SK-N-SH (cell line): ENCODE results near the gene PRKAG1. TPM values are rescaled to one million over a fixed set of nuclear protein-coding genes. Genes with fewer than 3 reads are reported as not detected.

ENCODE experiments used
- CTCF ChIA-PET: fragments of 300-600, 350-600 bp; formaldehyde crosslinking; extraction: SDS; loops from one replicate; lab custom pipeline; 2021; lab: Yijun Ruan, JAX
- POLR2A ChIA-PET: fragments of 350-600 bp; sonication (Branson Sonifier 250); formaldehyde crosslinking; extraction: SDS; loops from one replicate; lab custom pipeline; 2020; ENCODE audit warnings: antibody characterized with exemption, inconsistent platforms; lab: Yijun Ruan, JAX
- DNase-seq: peaks from one replicate; pipeline ENCODE4 v3.0.0; 2012
- H2AFZ ChIP-seq: fragments of 200-600 bp; sonication (generic); 2 replicates; pipeline ENCODE4 v1.8.1; 2016; ENCODE audit warnings: antibody characterized with exemption, mild to moderate bottlenecking, low read depth
- H3F3A ChIP-seq: fragments of 200-600 bp; sonication (generic); replicated peaks from 2 replicates; pipeline ENCODE3; 2016; ENCODE audit warnings: antibody characterized with exemption, mild to moderate bottlenecking; ENCODE audit not compliant: insufficient read depth
- H3K27ac ChIP-seq, 2 experiments: fragments of 200-500 bp in 1 of 2; fragments of 200-600 bp in 1 of 2; sonication (Bioruptor generic) in 1 of 2; sonication (generic), shearing (Covaris generic) in 1 of 2; 2 replicates each; pipeline versions ENCODE4 v1.5.1 to v1.6.1; 2014 to 2016; ENCODE audit warnings: low read depth in 2 of 2, inconsistent platforms in 1 of 2, low read length in 1 of 2, mild to moderate bottlenecking in 1 of 2, mixed read lengths in 1 of 2
- H3K27me3 ChIP-seq: fragments of 200-600 bp; sonication (generic), shearing (Covaris generic); 2 replicates; pipeline ENCODE4 v1.6.1; 2016; ENCODE audit warnings: mixed run types; ENCODE audit not compliant: insufficient read depth
- H3K36me3 ChIP-seq, 2 experiments: fragments of 200-500 bp in 1 of 2; fragments of 200-600 bp in 1 of 2; sonication (Bioruptor generic) in 1 of 2; sonication (generic) in 1 of 2; replicated peaks in 1 of 2; 2 replicates each; pipeline versions ENCODE3 to v1.5.1; 2014 to 2016; ENCODE audit warnings: low read length in 1 of 2, mild to moderate bottlenecking in 1 of 2; ENCODE audit not compliant: insufficient read depth in 2 of 2, control insufficient read depth in 1 of 2
- H3K4me1 ChIP-seq, 2 experiments: fragments of 200-500 bp in 1 of 2; fragments of 200-600 bp in 1 of 2; sonication (Bioruptor generic) in 1 of 2; sonication (generic), shearing (Covaris generic) in 1 of 2; 2 replicates each; pipeline versions ENCODE4 v1.5.1 to v1.6.1; 2014 to 2016; ENCODE audit warnings: low read depth in 1 of 2, low read length in 1 of 2, mixed run types in 1 of 2; ENCODE audit not compliant: insufficient read depth in 2 of 2, control insufficient read depth in 1 of 2
- H3K4me2 ChIP-seq: fragments of 200-600 bp; sonication (generic), shearing (Covaris generic); 2 replicates; pipeline ENCODE4 v1.6.1; 2017; ENCODE audit warnings: mixed run types
- H3K4me3 ChIP-seq, 2 experiments: fragments of 200-500 bp in 1 of 2; fragments of 200-600 bp in 1 of 2; sonication (Bioruptor generic) in 1 of 2; sonication (generic), shearing (Covaris generic) in 1 of 2; 2 replicates each; pipeline versions ENCODE4 v1.5.1 to v1.8.1; 2014 to 2016; ENCODE audit warnings: low read depth in 2 of 2, inconsistent platforms in 1 of 2, low read length in 1 of 2, mild to moderate bottlenecking in 1 of 2, mixed read lengths in 1 of 2, moderate library complexity in 1 of 2
- H3K79me2 ChIP-seq: fragments of 200-600 bp; sonication (generic); 2 replicates; pipeline ENCODE4 v1.8.1; 2017; ENCODE audit warnings: mild to moderate bottlenecking; ENCODE audit not compliant: insufficient read depth
- H3K9ac ChIP-seq: fragments of 200-600 bp; sonication (generic); 2 replicates; pipeline ENCODE4 v1.6.1; 2017; ENCODE audit warnings: mixed run types
- H3K9me2 ChIP-seq: fragments of 200-600 bp; sonication (generic); 2 replicates; pipeline ENCODE4 v1.6.1; 2017; ENCODE audit warnings: mixed run types
- H3K9me3 ChIP-seq: fragments of 200-600 bp; sonication (generic); 2 replicates; pipeline ENCODE4 v1.6.1; 2017; ENCODE audit warnings: mixed run types, mild to moderate bottlenecking, moderate library complexity
- H4K20me1 ChIP-seq: fragments of 200-600 bp; sonication (generic); 2 replicates; pipeline ENCODE4 v1.6.1; 2017; ENCODE audit warnings: mild to moderate bottlenecking, mixed run types; ENCODE audit not compliant: insufficient read depth
- CHD2 ChIP-seq: fragments of 150-350 bp; IDR thresholded peaks from 2 replicates; pipeline ENCODE4 v1.6.1; 2018; ENCODE audit warnings: low read length; ENCODE audit not compliant: partially characterized antibody
- FOXJ3 ChIP-seq: sonication (generic); formaldehyde crosslinking; IDR thresholded peaks from 2 replicates; pipeline ENCODE4 v1.5.1; 2020; ENCODE audit warnings: mild to moderate bottlenecking, missing genetic modification reagents
- FOXM1 ChIP-seq: IDR thresholded peaks from 2 replicates; pipeline ENCODE4 v1.4.0; 2012; ENCODE audit warnings: low read depth, mild to moderate bottlenecking
- IRF3 ChIP-seq: fragments of 150-350 bp; IDR thresholded peaks from 2 replicates; pipeline ENCODE4 v1.6.1; 2016; ENCODE audit warnings: mild to moderate bottlenecking, low read depth, low read length
- JUND ChIP-seq: IDR thresholded peaks from 2 replicates; pipeline ENCODE4 v1.4.0; 2012
- MAX ChIP-seq: IDR thresholded peaks from 2 replicates; pipeline ENCODE4 v1.4.0; 2012; ENCODE audit warnings: low read depth
- MEF2A ChIP-seq: IDR thresholded peaks from 2 replicates; pipeline ENCODE4 v1.4.0; 2012; ENCODE audit warnings: low read depth, borderline replicate concordance
- MXI1 ChIP-seq: IDR thresholded peaks from 2 replicates; pipeline ENCODE4 v1.6.1; 2012; ENCODE audit warnings: mild to moderate bottlenecking, low read depth, low read length, improper control_type of control experiment
- NFIC ChIP-seq: IDR thresholded peaks from 2 replicates; pipeline ENCODE4 v1.4.0; 2012; ENCODE audit warnings: borderline replicate concordance
- NRF1 ChIP-seq: IDR thresholded peaks from 2 replicates; pipeline ENCODE4 v1.6.1; 2012; ENCODE audit warnings: low read depth, mild to moderate bottlenecking, low read length
- POLR2AphosphoS5 ChIP-seq: IDR thresholded peaks from 2 replicates; pipeline ENCODE4 v1.6.1; 2012; ENCODE audit warnings: low read depth, low read length
- REST ChIP-seq: IDR thresholded peaks from 2 replicates; pipeline ENCODE4 v1.6.1; 2012; ENCODE audit warnings: mild to moderate bottlenecking, low read depth, low read length, moderate library complexity
- RFX5 ChIP-seq: IDR thresholded peaks from 2 replicates; pipeline ENCODE4 v1.6.1; 2012; ENCODE audit warnings: mild to moderate bottlenecking, improper control_type of control experiment, low read length
- RXRA ChIP-seq: IDR thresholded peaks from 2 replicates; pipeline ENCODE4 v1.4.0; 2012; ENCODE audit warnings: low read depth, mild to moderate bottlenecking, borderline replicate concordance
- SMC3 ChIP-seq: IDR thresholded peaks from 2 replicates; pipeline ENCODE4 v1.6.1; 2012; ENCODE audit warnings: low read depth, low read length, improper control_type of control experiment
- TAF1 ChIP-seq: IDR thresholded peaks from 2 replicates; pipeline ENCODE4 v1.6.1; 2012; ENCODE audit warnings: low read depth, mild to moderate bottlenecking, low read length, moderate library complexity, borderline replicate concordance
- TEAD4 ChIP-seq: IDR thresholded peaks from 2 replicates; pipeline ENCODE4 v1.4.0; 2012; ENCODE audit warnings: mild to moderate bottlenecking, borderline replicate concordance; ENCODE audit not compliant: insufficient read depth
- USF1 ChIP-seq: IDR thresholded peaks from 2 replicates; pipeline ENCODE4 v1.4.0; 2012; ENCODE audit warnings: low read depth, borderline replicate concordance
- USF2 ChIP-seq: fragments of 150-350 bp; IDR thresholded peaks from 2 replicates; pipeline ENCODE4 v1.6.1; 2017; ENCODE audit warnings: antibody characterized with exemption, low read length, low read depth, borderline replicate concordance
- YY1 ChIP-seq: IDR thresholded peaks from 2 replicates; pipeline ENCODE4 v1.4.0; 2012; ENCODE audit warnings: low read depth, mild to moderate bottlenecking
- WGBS: methylation state at CpG from one replicate; pipeline ENCODE4 v1.1.6; 2017; ENCODE audit warnings: low lambda C conversion rate; 5-methylcytosine and 5-hydroxymethylcytosine counted together
- polyA plus RNA-seq, 3 experiments: library from polyadenylated mRNA; depleted of rRNA; stranded (reverse); fragments of >200 nt; gene quantifications; 2 replicates each; pipeline ENCODE4 v1.2.3, GENCODE V29; 2012

Gene PRKAG1
- polyA plus RNA-seq, 1 of the 3 experiments (the other 2 are of a cell fraction), result 75.1 TPM

- H3K27ac ChIP-seq, result no peak overlapping the region
- H3K9me3 ChIP-seq, result no peaks in the 10 kb centered on the region
- H4K20me1 ChIP-seq, result no peaks in the 10 kb centered on the region
- no peaks in the 10 kb centered on the region for H3K9me2 ChIP-seq
- peaks cover 44 to 92% of the 10 kb centered on the region in 2 experiments for H3K36me3 ChIP-seq
- no peak overlapping the region for H2AFZ ChIP-seq
- H3F3A ChIP-seq, result peaks cover 9% of the 10 kb centered on the region
- no peaks in the 10 kb centered on the region for H3K79me2 ChIP-seq
- no peak overlapping the region for H3K4me3 ChIP-seq
- DNase-seq, result peak; percentile 6
- 98% methylated on average over 9 of the region's 9 CpGs for WGBS
- no peak overlapping the region for H3K4me2 ChIP-seq
- ChIA-PET POLR2A (no interaction called here), CTCF (interaction anchor here (1.0 to 1.1 kb wide), 2 partner anchors 16 to 64 kb away, joined by 3 to 5 read pairs; no protein-coding TSS in a partner anchor)
- no peaks in the 10 kb centered on the region for H3K4me1 ChIP-seq
- no peaks in the 10 kb centered on the region for H3K27me3 ChIP-seq
- TF ChIP-seq USF2, result no peak
- TF ChIP-seq JUND, result no peak
- no peak for TF ChIP-seq SMC3
- TF ChIP-seq CHD2, result no peak
- no peak for TF ChIP-seq NRF1
- no peak for TF ChIP-seq TEAD4
- no peak for TF ChIP-seq REST
- no peak for TF ChIP-seq NFIC
- no peak for TF ChIP-seq MAX
- no peak for TF ChIP-seq MEF2A
- no peak for TF ChIP-seq USF1
- no peak for TF ChIP-seq RXRA
- no peak for TF ChIP-seq POLR2AphosphoS5
- TF ChIP-seq YY1, result no peak
- no peak for TF ChIP-seq TAF1
- TF ChIP-seq IRF3, result no peak
- TF ChIP-seq FOXM1, result no peak
- TF ChIP-seq RFX5, result no peak
- no peak for TF ChIP-seq FOXJ3 (CRISPR knock-in tag)
- TF ChIP-seq MXI1, result no peak
- no peak overlapping the region for H3K9ac ChIP-seq
These were observed 9.4 kb upstream of the PRKAG1 start for GRCh38 chr12:49027846-49028555.
